Erythroblast (primary cell): ENCODE measurements around the gene MPRIP.
A peak's percentile ranks its signal among the peaks of the same experiment; 100 is the strongest.

Experiments
- DNase-seq, 2 experiments: peaks; one replicate each; lab custom pipeline; 2025; lab: John Stamatoyannopoulos, UW
- GATA1 ChIP-seq: IDR thresholded peaks from 2 replicates; pipeline ENCODE4 v1.6.1; 2011; ENCODE audit warnings: low read depth, mild to moderate bottlenecking, control low read depth, low read length, moderate library complexity
- POLR2A ChIP-seq: IDR thresholded peaks from 2 replicates; pipeline ENCODE4 v1.6.1; 2011; ENCODE audit warnings: mild to moderate bottlenecking, low read length

MPRIP gene

DNA sequence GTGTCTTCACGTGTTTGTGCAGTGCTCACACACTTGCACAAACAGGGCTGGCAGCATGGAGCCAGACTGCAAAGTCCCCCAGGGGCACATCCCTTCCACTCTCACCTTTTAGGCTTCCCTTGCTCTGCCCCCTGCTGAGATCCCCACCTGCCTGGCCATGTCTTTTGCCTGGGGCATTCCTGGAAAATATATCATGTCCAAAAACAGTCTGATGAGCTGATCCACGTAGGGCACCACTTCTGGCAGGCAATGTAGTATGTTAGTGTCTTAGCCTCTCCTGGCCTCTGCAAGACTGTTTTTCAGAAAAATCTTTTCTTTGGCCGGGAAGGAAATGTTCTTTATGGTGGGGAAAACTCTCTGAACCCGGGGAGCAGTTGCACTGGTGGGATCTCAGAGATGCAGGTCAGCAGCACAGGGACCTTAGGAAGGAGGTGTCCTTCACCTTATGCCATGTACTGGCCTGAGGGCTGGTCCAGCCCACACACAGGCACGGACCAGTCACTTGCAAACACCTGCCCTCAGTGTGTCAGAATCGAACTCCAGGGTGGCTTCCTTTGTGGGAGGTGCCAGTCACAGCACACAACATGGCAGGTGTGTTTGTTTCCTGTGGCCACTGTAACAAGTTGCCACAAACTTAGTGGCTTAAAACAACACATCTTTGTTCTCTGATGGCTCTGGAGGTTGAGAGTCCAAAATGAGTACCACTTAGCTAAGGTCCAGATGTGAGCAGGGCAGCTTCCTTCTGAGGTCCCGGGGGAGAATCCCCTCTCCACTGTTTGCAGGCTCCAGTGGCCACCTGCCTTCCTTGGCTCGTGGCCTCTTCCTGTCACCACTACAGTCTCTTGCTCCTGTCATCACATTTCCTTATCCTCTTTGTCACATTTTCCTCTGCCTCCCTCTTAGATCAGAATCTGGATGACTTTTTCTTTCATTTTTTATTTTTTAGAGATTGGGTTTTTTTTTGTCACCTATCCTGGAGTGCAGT, 46.6 kb downstream of the MPRIP start:
- peak; percentile 62 to 76 for DNase-seq

DNA sequence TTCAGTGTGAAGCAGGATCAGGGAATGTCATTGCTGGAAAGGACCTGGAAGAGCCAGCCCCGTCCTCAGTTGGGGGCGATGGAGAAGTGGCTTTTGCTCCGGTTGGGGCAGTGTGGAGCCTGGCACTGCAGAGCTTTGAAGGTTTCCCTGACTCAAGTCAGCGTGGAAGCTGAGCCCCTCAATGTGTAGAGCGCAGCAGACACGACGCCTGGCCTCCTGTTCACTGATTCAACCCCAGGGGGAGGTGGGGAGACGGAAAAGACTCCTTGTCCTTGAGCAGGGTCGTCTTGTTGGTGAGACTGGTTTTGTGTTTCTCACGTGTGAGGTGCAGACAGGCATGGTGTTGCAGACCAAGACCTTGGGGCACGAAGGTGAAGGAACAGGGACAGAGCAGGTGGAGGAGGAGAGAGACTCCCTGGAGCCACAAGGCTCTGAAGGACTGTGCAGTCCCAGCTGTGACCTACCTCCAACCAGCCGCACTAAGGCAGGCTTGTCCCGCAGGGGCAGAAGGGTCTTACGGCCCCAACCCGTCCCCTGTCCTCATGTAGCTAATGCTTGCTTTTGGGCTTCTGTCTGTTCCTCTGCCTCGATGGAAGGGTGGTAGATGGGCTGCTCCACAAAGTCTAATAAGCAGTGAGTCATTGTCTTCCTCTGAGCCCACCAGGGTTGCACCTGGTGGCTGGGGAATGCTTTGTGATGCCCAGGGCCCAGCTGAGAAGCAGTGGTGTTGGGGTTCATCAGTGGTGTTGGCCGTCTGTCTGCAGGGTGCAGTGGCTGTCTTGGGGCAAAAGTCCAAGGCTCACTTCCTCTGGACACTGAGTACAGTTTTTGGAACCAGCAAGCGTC, 47.8 kb downstream of the MPRIP start:
- DNase-seq, result no peak
- TF ChIP-seq POLR2A, result no peak
- no peak for TF ChIP-seq GATA1

More for the DNA sequence above, 46.6 kb downstream of the MPRIP start:
- TF ChIP-seq POLR2A (no peak), GATA1 (no peak)

DNA sequence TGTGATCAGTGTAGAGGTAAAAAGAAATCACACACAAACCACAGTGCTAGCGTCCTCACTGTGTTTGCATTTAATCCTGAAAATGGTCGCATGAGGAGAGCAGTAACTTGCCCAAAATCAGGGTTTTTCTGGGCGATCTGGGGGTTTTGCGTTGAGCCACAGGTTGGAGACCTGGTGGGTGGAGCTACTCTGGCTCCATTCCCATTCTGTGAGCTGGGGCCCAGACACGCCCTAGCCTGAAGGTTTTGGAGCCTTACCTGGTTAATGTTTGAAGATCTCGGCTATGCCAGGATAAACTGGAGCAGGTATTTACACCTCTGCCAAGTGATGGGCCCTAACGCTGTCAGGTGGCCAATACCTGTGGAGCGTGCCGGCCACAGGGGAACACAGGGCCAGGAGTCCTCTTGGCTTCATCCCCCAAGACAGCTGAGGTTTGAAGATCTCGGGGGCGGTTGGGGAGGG, 48.4 kb downstream of the MPRIP start:
- no peak for TF ChIP-seq POLR2A
- no peak for TF ChIP-seq GATA1
- DNase-seq, result no peak

GRCh38 chr17:17091276-17091675, 49.0 kb downstream of the MPRIP start:
- no peak for DNase-seq
- TF ChIP-seq POLR2A (no peak), GATA1 (no peak)

DNA sequence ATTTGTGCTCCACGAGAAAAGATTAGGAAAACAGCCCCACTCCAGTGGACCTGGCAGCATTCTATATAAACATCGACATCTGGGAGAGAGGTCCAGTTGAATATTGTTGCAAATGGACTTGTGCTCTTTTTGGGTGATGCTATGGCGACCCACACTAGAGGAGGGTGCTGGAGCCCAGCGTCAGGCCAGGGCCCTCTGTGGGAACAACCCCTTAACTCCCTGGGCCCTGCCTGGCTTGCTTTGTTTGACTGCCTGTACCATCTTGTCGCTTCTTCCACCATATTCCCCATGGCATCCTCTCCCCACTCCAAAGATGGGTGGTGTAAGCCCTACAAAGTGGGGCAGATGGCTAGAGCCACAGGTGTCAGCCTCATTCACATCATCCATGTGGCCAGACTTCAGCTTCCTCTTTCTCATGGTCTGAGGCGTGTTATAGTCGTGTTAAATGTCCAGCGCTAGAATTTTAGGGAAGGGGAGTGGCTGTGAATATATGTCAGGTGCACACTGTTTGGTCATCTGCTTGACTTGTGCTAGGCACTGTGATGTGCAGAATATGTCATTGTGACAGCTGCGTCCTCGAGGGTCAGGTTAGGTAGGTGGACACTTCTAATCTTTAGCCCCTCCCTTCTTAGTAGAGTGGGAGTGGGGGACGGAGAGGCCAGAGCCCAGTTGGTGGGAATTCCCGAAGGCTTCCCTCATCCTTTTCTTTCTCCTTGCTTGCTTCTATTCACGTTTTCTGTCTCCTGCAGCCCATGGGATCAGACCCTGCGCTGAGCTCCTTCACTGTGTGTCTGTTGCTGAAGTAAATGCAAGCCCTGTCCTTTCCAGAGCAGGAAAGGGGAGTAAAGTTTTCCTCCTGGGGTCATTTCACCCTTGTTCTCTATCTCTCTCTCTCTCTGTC, 49.8 kb downstream of the MPRIP start:
- TF ChIP-seq GATA1 (no peak), POLR2A (no peak)
- no peak for DNase-seq

DNA sequence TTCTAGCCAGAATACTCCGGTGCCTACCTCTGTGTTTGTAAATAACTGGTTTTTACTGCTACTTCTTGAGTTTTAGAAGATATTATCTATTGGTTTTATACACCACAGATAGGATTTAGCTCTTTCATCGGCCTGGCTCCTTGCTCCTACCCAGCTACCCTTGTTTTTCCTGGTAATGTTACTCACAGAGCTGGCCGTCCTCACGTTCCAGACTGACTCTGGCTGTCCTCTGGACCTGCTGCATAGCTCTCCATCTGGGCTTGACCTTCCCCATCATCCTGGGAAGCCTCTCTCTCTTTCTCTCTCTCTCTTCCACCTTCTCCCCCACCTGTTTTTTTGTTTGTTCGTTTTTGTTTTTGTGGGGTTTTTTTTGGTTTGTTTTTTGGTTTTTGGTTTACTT, 51.5 kb downstream of the MPRIP start:
- TF ChIP-seq GATA1 (no peak), POLR2A (no peak)
- no peak for DNase-seq

- DNase-seq, result no peak
- TF ChIP-seq POLR2A (no peak), GATA1 (no peak)
These were observed 54.4 kb downstream of the MPRIP start for GRCh38 chr17:17096438-17097178.

DNA sequence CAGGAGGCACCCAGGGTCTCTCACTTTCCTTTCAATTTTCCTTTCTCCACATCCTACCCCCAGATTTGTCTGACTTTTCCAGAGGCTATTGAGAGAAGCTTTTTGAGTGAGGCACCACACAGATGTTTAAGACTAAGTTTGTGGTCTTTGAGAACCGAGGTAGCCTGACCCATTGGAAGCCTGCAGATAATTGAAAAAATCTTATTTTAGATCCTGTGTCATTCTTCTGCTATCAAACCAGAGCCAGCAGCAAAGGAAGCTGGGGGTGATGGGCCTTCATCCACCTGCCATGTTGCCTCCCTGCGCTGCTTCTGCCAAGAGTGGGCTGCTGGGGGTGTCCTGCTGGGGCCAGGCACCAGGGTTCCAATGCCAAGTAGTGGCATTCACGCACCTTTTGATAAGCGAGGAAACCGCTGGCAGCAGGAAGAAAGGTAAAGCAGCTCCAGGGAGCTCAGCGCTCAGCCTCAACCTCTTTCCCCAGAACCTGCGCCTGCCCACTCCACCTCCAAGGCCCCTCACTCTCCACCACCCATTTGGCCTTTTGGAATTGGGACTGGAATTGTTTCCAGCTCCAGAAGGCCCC, 55.6 kb downstream of the MPRIP start:
- no peak for DNase-seq
- no peak for TF ChIP-seq POLR2A
- TF ChIP-seq GATA1, result no peak

DNA sequence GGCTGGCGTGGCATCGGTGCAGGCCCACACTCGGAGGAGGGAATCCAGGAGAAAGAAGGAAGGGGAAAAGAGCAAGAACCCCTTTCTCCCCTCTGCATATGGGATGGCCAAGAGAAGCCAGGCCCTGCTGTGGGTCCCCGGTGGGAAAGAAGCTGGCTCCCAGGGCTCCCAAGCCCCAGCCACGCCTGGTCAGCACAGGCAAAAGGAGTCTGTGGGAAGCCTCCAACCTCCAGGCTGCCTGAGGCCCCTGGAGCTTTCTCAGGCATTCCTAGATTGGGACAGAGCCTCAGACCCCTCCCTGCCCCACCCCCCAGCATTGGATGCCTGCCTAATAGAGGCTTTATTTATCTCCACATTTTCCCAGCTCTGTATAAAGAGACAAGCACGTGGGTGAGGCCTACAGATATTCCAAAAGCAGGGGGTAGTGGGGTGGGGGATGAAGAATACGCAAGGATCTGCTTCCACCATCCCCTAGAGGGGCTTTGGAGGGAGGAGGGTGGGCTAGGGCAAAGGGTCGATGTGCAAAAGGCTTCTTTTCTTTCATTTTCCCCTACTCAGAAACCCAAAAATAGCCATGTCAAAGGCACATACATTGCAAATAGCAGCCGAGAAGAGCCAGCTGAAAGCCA, 56.4 kb downstream of the MPRIP start:
- peak in 1 of 2 experiments; percentile 23 for DNase-seq
- TF ChIP-seq GATA1, result no peak
- TF ChIP-seq POLR2A, result no peak

GRCh38 chr17:17102176-17102575, 59.9 kb downstream of the MPRIP start:
- no peak for DNase-seq
- no peak for TF ChIP-seq POLR2A
- TF ChIP-seq GATA1, result no peak

- no peak for DNase-seq
- no peak for TF ChIP-seq POLR2A
- no peak for TF ChIP-seq GATA1
These were observed 60.9 kb downstream of the MPRIP start for GRCh38 chr17:17103160-17103559.
